A549 (cell line): ENCODE results near the gene ZBTB20. TPM values are rescaled to one million over a fixed set of nuclear protein-coding genes. Genes with fewer than 3 reads are reported as not detected.
A peak's percentile ranks its signal among the peaks of the same experiment; 100 is the strongest.

Experiments
- ATAC-seq, 2 experiments: fragments of 200-7000 bp in 1 of 2; fragments of >200 bp in 1 of 2; cut with Nextera tagmentation in 1 of 2; cut with Tn5 transposase in 1 of 2; 3 replicates each; pipeline versions ENCODE4 v1.8.0 to v1.9.1; 2018 to 2020; ENCODE audit warnings: mild to moderate bottlenecking in 1 of 2, moderate library complexity in 1 of 2
- CTCF ChIA-PET: fragments of 300-600 bp; sonication (Branson Sonifier 250); formaldehyde crosslinking; extraction: SDS; loops from one replicate; lab custom pipeline; 2021; ENCODE audit warnings: antibody characterized with exemption, inconsistent platforms; lab: Yijun Ruan, JAX
- POLR2A ChIA-PET: fragments of 350-600 bp; formaldehyde crosslinking; extraction: SDS; loops from one replicate; lab custom pipeline; 2021; ENCODE audit warnings: antibody characterized with exemption, inconsistent platforms; lab: Yijun Ruan, JAX
- DNase-seq, 2 experiments: peaks; one replicate each; pipeline versions ENCODE4 v3.0.0 to v3.0.0-alpha.2; 2011 to 2016; ENCODE audit warnings: low read depth in 1 of 2, low spot score in 1 of 2
- FAIRE-seq: peaks from 2 replicates; lab custom pipeline; 2011; peaks lifted over from hg19 to GRCh38; lab: Jason Lieb, UNC
- H3K27ac ChIP-seq, 2 experiments: fragments of >200 bp; sonication (Bioruptor Twin); formaldehyde crosslinking; 3 replicates each; pipeline ENCODE4 v1.5.1; 2016 to 2017
- H3K4me1 ChIP-seq: fragments of >200 bp; sonication (Bioruptor Twin); formaldehyde crosslinking; 3 replicates; pipeline ENCODE4 v1.6.1; 2016
- H3K4me2 ChIP-seq: fragments of >200 bp; sonication (Bioruptor Twin); formaldehyde crosslinking; 3 replicates; pipeline ENCODE4 v1.6.1; 2016
- H3K4me3 ChIP-seq: fragments of >200 bp; sonication (Bioruptor Twin); formaldehyde crosslinking; 3 replicates; pipeline ENCODE4 v1.5.1; 2016
- H3K9me3 ChIP-seq: fragments of >200 bp; sonication (Bioruptor Twin); formaldehyde crosslinking; 3 replicates; pipeline ENCODE4 v1.6.1; 2016
- BHLHE40 ChIP-seq: IDR thresholded peaks from 2 replicates; pipeline ENCODE4 v1.6.1; 2012; ENCODE audit warnings: low read depth, low read length, inconsistent platforms
- CBX8 ChIP-seq: fragments of 200-600 bp; sonication (generic); IDR thresholded peaks from 2 replicates; pipeline ENCODE4 v1.6.1; 2016
- CEBPB ChIP-seq, 2 experiments: fragments of >200 bp in 1 of 2; sonication (Bioruptor Twin) in 1 of 2; formaldehyde crosslinking in 1 of 2; IDR thresholded peaks; 2 replicates each; pipeline ENCODE4 v1.6.1; 2012 to 2016
- CHD2 ChIP-seq: fragments of 150-350 bp; IDR thresholded peaks from 2 replicates; pipeline ENCODE4 v1.6.1; 2014; ENCODE audit warnings: low read length; ENCODE audit not compliant: partially characterized antibody
- EHF ChIP-seq: fragments of 250-450 bp; sonication (Bioruptor Pico); IDR thresholded peaks from 2 replicates; pipeline ENCODE4 v1.5.0; 2020; ENCODE audit warnings: mild to moderate bottlenecking
- EHMT2 ChIP-seq: fragments of 200-600 bp; sonication (generic); IDR thresholded peaks from 2 replicates; pipeline ENCODE4 v1.6.1; 2016; ENCODE audit warnings: antibody characterized with exemption, low read depth, mild to moderate bottlenecking, moderate library complexity
- ELK1 ChIP-seq: fragments of 150-350 bp; IDR thresholded peaks from 2 replicates; pipeline ENCODE4 v1.6.1; 2014; ENCODE audit warnings: low read depth, mild to moderate bottlenecking, low read length
- EP300 ChIP-seq, 2 experiments: fragments of >200 bp; sonication (Bioruptor Twin); formaldehyde crosslinking; IDR thresholded peaks; 2 replicates in 1 of 2; 3 replicates in 1 of 2; pipeline ENCODE4 v1.6.1; 2016 to 2017
- ESRRA ChIP-seq: fragments of 150-350 bp; IDR thresholded peaks from 2 replicates; pipeline ENCODE4 v1.6.1; 2014; ENCODE audit warnings: mild to moderate bottlenecking, low read length, borderline replicate concordance
- FOSL2 ChIP-seq, 2 experiments: fragments of 450-650 bp in 1 of 2; fragments of >200 bp in 1 of 2; sonication (Bioruptor Twin) in 1 of 2; formaldehyde crosslinking; IDR thresholded peaks; 2 replicates each; pipeline versions ENCODE4 v1.5.0 to v1.6.1; 2016 to 2020; ENCODE audit warnings: mild to moderate bottlenecking in 1 of 2, moderate library complexity in 1 of 2
- FOXS1 ChIP-seq: fragments of 250-450 bp; sonication (Bioruptor Pico); IDR thresholded peaks from 2 replicates; pipeline ENCODE4 v1.5.0; 2020; ENCODE audit warnings: mild to moderate bottlenecking, moderate library complexity
- HOXA7 ChIP-seq: fragments of 250-450 bp; sonication (Bioruptor Pico); IDR thresholded peaks from 2 replicates; pipeline ENCODE4 v1.5.0; 2020; ENCODE audit warnings: mild to moderate bottlenecking, moderate library complexity
- HOXB13 ChIP-seq: fragments of 250-450 bp; sonication (Bioruptor Pico); IDR thresholded peaks from 2 replicates; pipeline ENCODE4 v1.5.0; 2020; ENCODE audit warnings: low read depth, mild to moderate bottlenecking, moderate library complexity
- JUNB ChIP-seq: fragments of >200 bp; sonication (Bioruptor Twin); formaldehyde crosslinking; IDR thresholded peaks from 2 replicates; pipeline ENCODE4 v1.6.1; 2016
- KDM5A ChIP-seq: fragments of 200-600 bp; sonication (generic); IDR thresholded peaks from 2 replicates; pipeline ENCODE4 v1.6.1; 2016; ENCODE audit warnings: antibody characterized with exemption, mild to moderate bottlenecking
- MAFK ChIP-seq: fragments of 450-650 bp; IDR thresholded peaks from 2 replicates; pipeline ENCODE4 v1.6.1; 2014; ENCODE audit not compliant: partially characterized antibody
- MYC ChIP-seq: IDR thresholded peaks from 2 replicates; pipeline ENCODE4 v1.6.1; 2012; ENCODE audit warnings: mild to moderate bottlenecking, inconsistent platforms, low read length, improper control_type of control experiment, borderline replicate concordance
- NFE2L2 ChIP-seq: fragments of 150-350 bp; conservative IDR thresholded peaks from 2 replicates; pipeline ENCODE4 v1.6.1; 2014; ENCODE audit warnings: low read length
- PHF8 ChIP-seq: fragments of 200-600 bp; sonication (generic); IDR thresholded peaks from 2 replicates; pipeline ENCODE4 v1.6.1; 2016; ENCODE audit warnings: low read depth, mild to moderate bottlenecking, antibody characterized with exemption, moderate library complexity, borderline replicate concordance
- POLR2AphosphoS2 ChIP-seq: conservative IDR thresholded peaks from 2 replicates; pipeline ENCODE4 v1.6.1; 2012; ENCODE audit warnings: low read length, improper control_type of control experiment, inconsistent platforms
- RAD21 ChIP-seq, 2 experiments: fragments of >200 bp in 1 of 2; sonication (Bioruptor Twin) in 1 of 2; formaldehyde crosslinking in 1 of 2; IDR thresholded peaks in 1 of 2; conservative IDR thresholded peaks in 1 of 2; 2 replicates in 1 of 2; 3 replicates in 1 of 2; pipeline ENCODE4 v1.6.1; 2012 to 2018; ENCODE audit warnings: inconsistent platforms in 1 of 2
- RFX5 ChIP-seq: fragments of 450-650 bp; IDR thresholded peaks from 2 replicates; pipeline ENCODE4 v1.7.1; 2014; ENCODE audit warnings: antibody characterized with exemption, mild to moderate bottlenecking, moderate library complexity
- RNF2 ChIP-seq: fragments of 200-600 bp; sonication (generic); IDR thresholded peaks from 2 replicates; pipeline ENCODE4 v1.6.1; 2016; ENCODE audit warnings: low read depth, mild to moderate bottlenecking, antibody characterized with exemption, moderate library complexity, borderline replicate concordance
- SREBF2 ChIP-seq: fragments of 450-650 bp; IDR thresholded peaks from 2 replicates; pipeline ENCODE4 v1.6.1; 2014; ENCODE audit warnings: mild to moderate bottlenecking, moderate library complexity
- TFCP2L1 ChIP-seq: fragments of 250-450 bp; sonication (Bioruptor Pico); IDR thresholded peaks from 2 replicates; pipeline ENCODE4 v1.5.0; 2021; ENCODE audit warnings: mild to moderate bottlenecking
- ZNF302 ChIP-seq: fragments of 250-450 bp; sonication (Bioruptor Pico); IDR thresholded peaks from 2 replicates; pipeline ENCODE4 v1.9.0; 2021; ENCODE audit warnings: inconsistent platforms, mild to moderate bottlenecking, moderate library complexity
- ZSCAN20 ChIP-seq: fragments of 250-450 bp; sonication (Bioruptor Pico); IDR thresholded peaks from 2 replicates; pipeline ENCODE4 v1.8.0; 2022; ENCODE audit warnings: mild to moderate bottlenecking, moderate library complexity
- WGBS: methylation state at CpG from one replicate; pipeline ENCODE4 v1.1.6; 2017; ENCODE audit errors: missing lambda C conversion rate; 5-methylcytosine and 5-hydroxymethylcytosine counted together
- polyA plus RNA-seq, 4 experiments: library from polyadenylated mRNA; depleted of rRNA in 3 of 4; stranded (reverse); fragments of >200 nt; fragmentation: RNase III in 1 of 4; extraction: RNeasy Plus Mini Kit Qiagen cat#74134 plus additional on column Dnase treatment in 1 of 4; gene quantifications; 2 replicates in 3 of 4; 3 replicates in 1 of 4; pipeline ENCODE4 v1.2.3, GENCODE V29; 2011 to 2017
- TF ChIP-seq, protein P1 (sequence below): IDR thresholded peaks from 2 replicates; pipeline ENCODE4 v1.6.1; 2012; ENCODE audit warnings: low read depth, borderline replicate concordance

ZBTB20 gene
- polyA plus RNA-seq, 2 of the 4 experiments (the other 2 are of a cell fraction): 0.85 to 5.0 TPM

DNA sequence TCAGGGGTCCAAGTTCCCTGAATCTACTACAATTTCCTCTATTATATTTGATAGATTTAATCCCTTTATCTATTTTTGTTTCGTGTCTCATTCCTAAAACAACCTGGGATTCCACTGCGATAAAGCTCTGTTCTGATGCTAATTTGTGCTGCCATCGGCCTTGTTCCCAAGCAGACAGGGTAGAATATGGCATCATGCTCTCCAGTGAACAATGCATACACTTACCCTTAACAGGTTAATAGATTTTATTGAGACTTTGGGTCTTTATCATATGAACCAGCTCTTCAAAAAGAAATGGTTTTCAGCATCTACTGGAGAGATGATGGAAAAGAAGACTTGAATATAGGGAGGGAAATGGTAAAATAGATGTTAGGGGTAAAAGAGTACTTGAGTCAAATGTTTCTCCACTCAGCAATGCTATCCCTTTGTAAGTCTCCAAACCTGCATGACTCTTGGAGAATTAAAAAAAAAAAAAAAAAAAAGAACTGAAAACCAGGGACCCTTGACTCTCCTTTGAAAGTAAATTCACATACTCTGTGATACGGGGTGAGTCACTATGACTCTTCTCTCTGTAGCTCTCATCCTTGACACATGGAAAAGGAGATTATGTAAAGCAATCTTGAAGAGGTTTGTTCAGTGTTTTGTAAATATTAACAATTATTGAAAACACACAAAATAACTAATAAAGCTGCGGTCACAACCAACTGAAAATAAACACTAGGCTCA is 268.8 kb downstream of the ZBTB20 start:
- ATAC-seq (peak; percentile 54 to 66; a peak in 3 of 6 replicates), FAIRE-seq (no peak)
- POLR2A ChIA-PET: no interaction called here

DNA sequence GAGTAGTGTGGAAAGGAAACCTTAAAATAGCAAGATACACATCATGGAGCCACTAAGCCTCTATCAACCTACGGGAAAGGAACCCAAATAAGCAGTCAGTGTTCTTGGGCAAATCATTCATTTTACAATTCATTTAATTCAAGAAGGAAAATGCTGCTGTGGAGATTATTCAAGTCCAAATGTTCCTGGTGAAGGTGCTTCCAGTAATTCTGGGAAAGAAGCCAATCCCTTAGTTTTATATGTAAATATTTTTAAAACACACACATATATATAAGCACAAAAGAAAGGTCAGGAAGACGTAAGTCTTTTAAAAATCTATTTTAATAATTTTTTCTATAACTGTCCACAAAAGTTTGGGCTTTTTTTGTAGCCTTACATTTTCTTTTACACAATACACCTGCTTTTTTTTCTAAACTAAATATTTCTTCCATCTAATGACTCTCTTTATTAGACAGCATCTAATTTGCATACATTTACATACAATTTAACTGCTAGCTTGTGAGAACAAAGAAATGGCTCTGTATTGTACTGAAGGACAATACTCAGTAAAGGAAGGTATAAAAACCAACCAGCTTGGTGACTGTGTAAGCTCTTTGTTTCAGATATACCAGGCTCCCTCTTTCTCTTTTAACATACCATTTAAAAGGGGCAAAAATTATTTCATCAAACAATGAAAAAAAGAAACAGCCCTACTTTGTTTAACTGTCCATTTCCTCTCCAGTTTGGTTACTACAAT is 269.5 kb downstream of the ZBTB20 start:
- ATAC-seq (no peak), DNase-seq (no peak), FAIRE-seq (no peak)
- no peak overlapping the region for H3K4me3 ChIP-seq
- no peak overlapping the region for H3K4me2 ChIP-seq
- POLR2A ChIA-PET: no interaction called here
- H3K9me3 ChIP-seq: no peaks in the 10 kb centered on the region
- 80% methylated on average over 2 of the region's 2 CpGs for WGBS
- TF ChIP-seq POLR2AphosphoS2 (no peak), ZSCAN20 (no peak), EHMT2 (no peak), PHF8 (no peak), MAFK (no peak), FOXS1 (no peak), CBX8 (no peak), RFX5 (no peak), CEBPB (IDR thresholded peaks at IDR 0.05) (no peak), RNF2 (no peak)
- H3K27ac ChIP-seq: no peak overlapping the region
- peaks cover 32% of the 10 kb centered on the region for H3K4me1 ChIP-seq
- CTCF ChIA-PET: no interaction called here

More for the DNA sequence above, 268.8 kb downstream of the ZBTB20 start:
- no peaks in the 10 kb centered on the region for H3K9me3 ChIP-seq
- TF ChIP-seq CHD2: no peak
- peak; percentile 29 for TF ChIP-seq JUNB
- no peak for TF ChIP-seq ZSCAN20
- no peak for TF ChIP-seq ESRRA
- no peak for TF ChIP-seq NFE2L2
- TF ChIP-seq EP300 (IDR thresholded peaks at IDR 0.05): no peak
- no peak for TF ChIP-seq HOXB13 (CRISPR knock-in tag)
- 0 out of 2 replicates have a peak, but pooled peaks have one; percentile 29 for TF ChIP-seq FOSL2 (IDR thresholded peaks at IDR 0.05)
- TF ChIP-seq FOSL2 (CRISPR knock-in tag; IDR thresholded peaks at IDR 0.05): peak; percentile 42
- no peak for TF ChIP-seq ELK1
- TF ChIP-seq MAFK: no peak
- TF ChIP-seq BHLHE40: no peak
- no peak for TF ChIP-seq CBX8
- TF ChIP-seq MYC: no peak
- TF ChIP-seq ZNF302 (CRISPR knock-in tag): no peak
- TF ChIP-seq, all 56 proteins: peak for 2
- CTCF ChIA-PET: no interaction called here
- Histone ChIP-seq H3K4me1 (peaks cover 32% of the 10 kb centered on the region), H3K27ac (no peak overlapping the region), H3K4me3 (no peak overlapping the region), H3K4me2 (peak overlapping the region; percentile 42)
- 57% methylated on average over 5 of the region's 5 CpGs for WGBS
- peak in 1 of 2 experiments; percentile 12 for DNase-seq

DNA sequence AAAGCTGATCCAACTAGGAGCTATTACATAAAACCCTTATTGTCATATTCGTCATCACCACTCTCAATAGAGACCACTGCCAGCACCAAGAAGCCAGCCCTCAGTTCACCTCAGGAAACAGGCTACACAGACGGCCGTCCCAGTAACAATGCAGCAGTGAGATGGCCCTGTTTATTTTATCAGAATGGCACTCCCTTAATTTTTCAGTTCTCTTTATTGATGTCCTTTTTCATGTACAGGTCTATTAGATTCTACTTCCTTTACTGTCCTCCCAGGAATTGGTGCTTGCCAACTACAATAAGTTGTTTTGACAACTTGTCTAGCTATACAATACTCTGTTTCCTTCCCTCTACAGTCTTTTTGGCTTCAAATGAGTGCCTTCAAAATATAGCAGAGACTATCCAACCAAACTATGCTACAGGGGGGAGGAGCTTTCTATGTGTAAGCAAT is 272.5 kb downstream of the ZBTB20 start:
- H3K9me3 ChIP-seq: no peaks in the 10 kb centered on the region
- ChIA-PET POLR2A (no interaction called here), CTCF (interaction anchor here (0.6 to 0.9 kb wide), 2 partner anchors 11 to 17 kb away, joined by 3 read pairs; no protein-coding TSS in a partner anchor)

More for the DNA sequence above, 272.5 kb downstream of the ZBTB20 start:
- H3K4me3 ChIP-seq: no peak overlapping the region
- ATAC-seq (no peak), FAIRE-seq (no peak), DNase-seq (no peak)
- no peak overlapping the region for H3K27ac ChIP-seq
- TF ChIP-seq, protein P1, sequence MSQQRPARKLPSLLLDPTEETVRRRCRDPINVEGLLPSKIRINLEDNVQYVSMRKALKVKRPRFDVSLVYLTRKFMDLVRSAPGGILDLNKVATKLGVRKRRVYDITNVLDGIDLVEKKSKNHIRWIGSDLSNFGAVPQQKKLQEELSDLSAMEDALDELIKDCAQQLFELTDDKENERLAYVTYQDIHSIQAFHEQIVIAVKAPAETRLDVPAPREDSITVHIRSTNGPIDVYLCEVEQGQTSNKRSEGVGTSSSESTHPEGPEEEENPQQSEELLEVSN: no peak
- no peak for TF ChIP-seq RNF2
- no peak for TF ChIP-seq EHF (CRISPR knock-in tag)
- TF ChIP-seq SREBF2: no peak
- no peak for TF ChIP-seq HOXB13 (CRISPR knock-in tag)
- TF ChIP-seq ZSCAN20: no peak
- TF ChIP-seq KDM5A: no peak
- TF ChIP-seq FOSL2 (IDR thresholded peaks at IDR 0.05): no peak
- no peak for TF ChIP-seq FOSL2 (CRISPR knock-in tag; IDR thresholded peaks at IDR 0.05)
- TF ChIP-seq PHF8: no peak
- no peak for TF ChIP-seq RAD21 (conservative IDR thresholded peaks at IDR 0.05 in 1 of 2, IDR thresholded peaks at IDR 0.05 in 1 of 2)
- no peak for TF ChIP-seq HOXA7 (CRISPR knock-in tag)
- TF ChIP-seq TFCP2L1 (CRISPR knock-in tag): no peak
- TF ChIP-seq RFX5: no peak
- H3K4me2 ChIP-seq: no peak overlapping the region
- peaks cover 16% of the 10 kb centered on the region for H3K4me1 ChIP-seq
- 83% methylated on average over 3 of the region's 3 CpGs for WGBS
